Thymus (tissue), 11 donors: Measurements from ENCODE around the gene WDR19. TPM values are rescaled to one million over a fixed set of nuclear protein-coding genes. Genes with fewer than 3 reads are reported as not detected.

ENCODE experiments used
- DNase-seq, 9 donors: peaks; one replicate each; pipeline ENCODE4 v3.0.0-alpha.2; 2013; ENCODE audit warnings: low spot score in 9 of 9, low read depth in 6 of 9, missing footprints in 1 of 9
- H3K27ac ChIP-seq, 2 donors: one replicate each; pipeline ENCODE4 v1.5.1; 2013; ENCODE audit warnings: control low read depth in 1 of 2, low read depth in 1 of 2, low read length in 1 of 2, mild to moderate bottlenecking in 1 of 2, moderate library complexity in 1 of 2
- H3K27me3 ChIP-seq, 2 donors: one replicate each; pipeline ENCODE4 v1.5.1; 2013; ENCODE audit warnings: low read length in 1 of 2; ENCODE audit not compliant: control insufficient read depth in 2 of 2, insufficient read depth in 1 of 2
- H3K36me3 ChIP-seq, 2 donors: one replicate each; pipeline ENCODE4 v1.5.1; 2013; ENCODE audit warnings: low read length in 1 of 2, mild to moderate bottlenecking in 1 of 2, moderate library complexity in 1 of 2; ENCODE audit not compliant: control insufficient read depth in 2 of 2, insufficient read depth in 2 of 2
- H3K4me1 ChIP-seq, 2 donors: one replicate each; pipeline ENCODE4 v1.5.1; 2013; ENCODE audit warnings: low read length in 2 of 2; ENCODE audit not compliant: control insufficient read depth in 2 of 2, insufficient read depth in 2 of 2
- H3K4me3 ChIP-seq, 2 donors: one replicate each; pipeline ENCODE4 v1.5.1; 2013; ENCODE audit warnings: low read length in 2 of 2, control low read depth in 1 of 2, mild to moderate bottlenecking in 1 of 2
- H3K9me3 ChIP-seq, 2 donors: one replicate each; pipeline ENCODE4 v1.5.1; 2013; ENCODE audit warnings: low read length in 1 of 2, mild to moderate bottlenecking in 1 of 2; ENCODE audit not compliant: control insufficient read depth in 2 of 2, insufficient read depth in 1 of 2
- WGBS: extraction: QIAGEN DNeasy Blood & Tissue Kit; methylation state at CpG from one replicate; pipeline ENCODE4 v1.1.7; 2013; 5-methylcytosine and 5-hydroxymethylcytosine counted together
- polyA plus RNA-seq: library from polyadenylated mRNA; stranded (reverse); fragments of 200-250 nt; gene quantifications from one replicate; pipeline ENCODE4 v1.2.3, GENCODE V29; 2013
- total RNA-seq: library from RNA; stranded (reverse); fragments of 120-200 nt; gene quantifications from one replicate; pipeline ENCODE4 v1.2.4, GENCODE V29; 2013
- donor health status: healthy.

WDR19 gene
- total and polyA plus RNA-seq, 2 donors = 19.9 to 84.4 TPM

DNA sequence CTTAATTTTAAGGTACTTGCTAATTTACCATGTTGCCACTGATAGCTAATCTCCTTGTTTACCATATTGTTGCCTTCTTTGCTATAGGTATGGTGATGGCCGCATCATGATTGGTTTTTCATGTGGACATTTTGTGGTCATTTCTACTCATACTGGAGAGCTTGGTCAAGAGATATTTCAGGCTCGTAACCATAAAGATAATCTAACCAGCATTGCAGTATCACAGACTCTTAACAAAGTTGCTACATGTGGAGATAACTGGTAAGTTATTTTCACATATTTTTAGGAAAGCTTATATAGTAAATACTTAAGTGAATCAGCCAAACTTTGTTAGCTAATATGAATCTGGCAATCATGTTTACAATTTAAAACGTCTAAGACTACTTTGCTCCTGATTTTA lies 23.1 kb downstream of the WDR19 start:
- DNase-seq = no peak
- H3K36me3 ChIP-seq = peaks cover 4 to 19% of the 10 kb centered on the region in 2 donors
- WGBS = 94% methylated on average over 3 of the region's 3 CpGs

DNA sequence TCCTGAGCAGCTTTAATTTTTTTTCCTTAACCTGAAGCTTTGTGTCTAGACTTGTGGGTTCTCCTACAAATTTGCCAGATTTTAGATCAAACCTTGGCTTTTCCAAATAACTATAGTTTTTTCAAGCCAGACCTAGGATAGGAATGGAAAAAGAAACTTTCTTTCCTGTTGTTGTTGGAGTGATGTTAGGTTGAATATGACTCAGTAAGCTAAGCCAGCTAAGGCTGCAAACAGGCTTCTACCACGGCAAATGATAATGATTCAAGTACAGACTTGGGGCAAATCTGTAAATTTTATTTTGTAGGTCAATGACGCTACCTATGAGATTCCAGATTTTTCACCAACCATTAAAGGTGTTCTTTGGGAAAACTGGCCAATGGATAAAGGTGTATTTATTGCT lies 45.6 kb downstream of the WDR19 start:
- H3K4me1 ChIP-seq = no peaks in the 10 kb centered on the region
- peaks cover 0 to 3% of the 10 kb centered on the region in 2 donors for H3K36me3 ChIP-seq
- no peak overlapping the region for H3K27ac ChIP-seq
- H3K9me3 ChIP-seq = no peaks in the 10 kb centered on the region
- H3K4me3 ChIP-seq = no peak overlapping the region
- no peak for DNase-seq
- no peaks in the 10 kb centered on the region for H3K27me3 ChIP-seq
- WGBS = 96% methylated on average over 2 of the region's 2 CpGs

More for the DNA sequence above, 23.1 kb downstream of the WDR19 start:
- Histone ChIP-seq H3K27me3 (no peaks in the 10 kb centered on the region), H3K4me1 (no peaks in the 10 kb centered on the region), H3K9me3 (no peaks in the 10 kb centered on the region), H3K4me3 (no peak overlapping the region), H3K27ac (no peak overlapping the region)

- no peak overlapping the region for H3K27ac ChIP-seq
- WGBS = 93% methylated on average over 4 of the region's 4 CpGs
- H3K4me1 ChIP-seq = no peaks in the 10 kb centered on the region
- no peak for DNase-seq
- H3K9me3 ChIP-seq = no peaks in the 10 kb centered on the region
- no peak overlapping the region for H3K4me3 ChIP-seq
- no peaks in the 10 kb centered on the region for H3K27me3 ChIP-seq
- peaks cover 0 to 3% of the 10 kb centered on the region in 2 donors for H3K36me3 ChIP-seq
These were observed 46.0 kb downstream of the WDR19 start for GRCh38 chr4:39228377-39228776.

DNA sequence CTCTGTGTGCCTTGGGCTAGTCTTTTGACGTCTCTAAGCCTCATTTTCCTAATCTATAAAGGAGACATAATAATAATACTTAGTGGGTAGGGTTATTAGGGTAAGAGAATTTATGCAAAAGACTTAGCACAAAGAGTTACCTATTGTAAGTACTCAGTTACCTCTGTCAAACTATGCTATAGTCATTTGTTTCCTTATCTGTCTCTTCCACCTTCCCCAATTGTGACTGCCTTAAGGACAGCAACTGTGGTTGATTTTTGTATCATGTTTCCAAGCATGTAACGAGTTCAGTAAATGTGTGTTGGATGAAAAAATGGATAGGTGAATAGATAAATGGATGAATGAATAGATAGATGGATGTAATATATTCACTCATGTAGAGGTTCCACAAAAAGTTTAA lies 48.1 kb downstream of the WDR19 start:
- 97% methylated on average over 2 of the region's 2 CpGs for WGBS
- H3K27me3 ChIP-seq = no peaks in the 10 kb centered on the region
- H3K4me3 ChIP-seq = no peak overlapping the region
- no peaks in the 10 kb centered on the region for H3K9me3 ChIP-seq
- H3K4me1 ChIP-seq = no peaks in the 10 kb centered on the region
- H3K36me3 ChIP-seq = peaks cover 3% of the 10 kb centered on the region in 2 donors
- no peak for DNase-seq
- no peak overlapping the region for H3K27ac ChIP-seq

DNA sequence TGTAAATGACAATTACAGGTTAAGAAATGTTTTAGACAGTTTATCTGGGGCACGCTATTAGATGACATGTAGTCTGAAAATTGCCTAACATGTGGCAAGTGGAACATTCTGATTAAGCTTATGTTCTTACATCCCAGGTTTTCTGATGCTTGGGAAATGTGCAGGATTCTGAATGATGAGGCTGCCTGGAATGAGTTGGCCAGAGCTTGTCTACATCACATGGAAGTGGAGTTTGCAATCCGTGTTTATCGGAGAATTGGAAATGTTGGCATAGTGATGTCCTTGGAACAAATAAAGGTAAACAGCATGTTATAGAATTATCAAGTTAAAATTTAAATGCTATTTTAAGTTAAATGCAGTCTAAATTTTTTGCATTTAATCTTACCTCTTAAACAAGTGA lies 49.3 kb downstream of the WDR19 start:
- H3K4me1 ChIP-seq = no peaks in the 10 kb centered on the region
- WGBS = 98% methylated on average over 3 of the region's 3 CpGs
- no peak overlapping the region for H3K4me3 ChIP-seq
- H3K36me3 ChIP-seq = peaks cover 3% of the 10 kb centered on the region in 2 donors
- H3K27me3 ChIP-seq = no peaks in the 10 kb centered on the region
- H3K9me3 ChIP-seq = no peaks in the 10 kb centered on the region
- no peak for DNase-seq
- H3K27ac ChIP-seq = no peak overlapping the region

DNA sequence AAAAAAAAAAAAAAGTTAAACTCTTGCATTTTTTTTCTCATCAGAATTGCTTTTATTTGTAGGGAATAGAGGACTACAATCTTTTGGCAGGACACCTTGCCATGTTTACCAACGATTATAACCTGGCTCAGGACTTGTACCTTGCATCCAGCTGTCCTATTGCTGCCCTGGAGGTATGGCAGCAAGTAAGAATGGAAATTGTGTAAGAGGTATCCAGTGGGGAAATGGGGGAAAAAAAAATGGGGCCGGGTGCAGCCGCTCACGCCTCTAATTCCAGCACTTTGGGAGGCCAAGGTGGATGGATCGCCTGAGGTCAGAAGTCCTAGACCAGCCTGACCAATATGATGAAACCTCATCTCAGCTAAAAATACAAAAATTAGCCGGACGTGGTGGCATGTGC lies 49.8 kb downstream of the WDR19 start:
- H3K36me3 ChIP-seq = peaks cover 3% of the 10 kb centered on the region in 2 donors
- 97% methylated on average over 7 of the region's 7 CpGs for WGBS

DNA sequence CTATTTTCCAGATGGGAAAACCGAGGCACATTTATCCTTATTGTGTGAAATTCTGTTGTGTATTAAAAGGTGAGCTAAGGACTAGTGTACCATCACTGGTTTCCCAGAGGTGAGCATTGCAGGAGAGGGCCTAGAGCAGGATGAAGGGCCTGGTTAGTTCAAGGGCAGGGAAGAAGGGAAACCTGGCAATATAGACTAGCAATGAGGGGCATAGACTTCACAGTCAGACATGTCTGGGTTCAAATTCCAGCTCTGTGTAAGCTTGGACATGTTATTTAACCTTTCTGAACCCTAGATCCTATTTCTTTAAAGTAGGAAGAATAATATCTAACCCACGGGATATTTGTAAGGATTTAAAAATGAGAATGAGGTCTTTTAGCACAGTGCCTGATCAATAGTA lies 50.8 kb downstream of the WDR19 start:
- Histone ChIP-seq H3K36me3 (peaks cover 3% of the 10 kb centered on the region in 2 donors), H3K27me3 (no peaks in the 10 kb centered on the region), H3K4me1 (no peaks in the 10 kb centered on the region), H3K27ac (no peak overlapping the region), H3K4me3 (no peak overlapping the region), H3K9me3 (no peaks in the 10 kb centered on the region)
- DNase-seq = no peak
- WGBS = 95% methylated on average over 2 of the region's 2 CpGs

More for the DNA sequence above, 49.8 kb downstream of the WDR19 start:
- Histone ChIP-seq H3K27ac (no peak overlapping the region), H3K27me3 (no peaks in the 10 kb centered on the region), H3K4me1 (no peaks in the 10 kb centered on the region), H3K9me3 (no peaks in the 10 kb centered on the region), H3K4me3 (no peak overlapping the region)
- no peak for DNase-seq

- no peak overlapping the region for H3K27ac ChIP-seq
- no peak overlapping the region for H3K4me3 ChIP-seq
- no peak for DNase-seq
- H3K27me3 ChIP-seq = no peaks in the 10 kb centered on the region
- no peaks in the 10 kb centered on the region for H3K9me3 ChIP-seq
- H3K36me3 ChIP-seq = peaks cover 3% of the 10 kb centered on the region in 2 donors
- WGBS = 98% methylated on average over 1 of the region's 1 CpG
- H3K4me1 ChIP-seq = no peaks in the 10 kb centered on the region
These were observed 51.5 kb downstream of the WDR19 start for GRCh38 chr4:39233783-39234182.

- WGBS = 98% methylated on average over 2 of the region's 2 CpGs
- no peaks in the 10 kb centered on the region for H3K4me1 ChIP-seq
- DNase-seq = no peak
- no peak overlapping the region for H3K4me3 ChIP-seq
- H3K27ac ChIP-seq = no peak overlapping the region
- no peaks in the 10 kb centered on the region for H3K9me3 ChIP-seq
- H3K36me3 ChIP-seq = peaks cover 3% of the 10 kb centered on the region in 2 donors
- H3K27me3 ChIP-seq = no peaks in the 10 kb centered on the region
These were observed 52.7 kb downstream of the WDR19 start for GRCh38 chr4:39235021-39235420.

DNA sequence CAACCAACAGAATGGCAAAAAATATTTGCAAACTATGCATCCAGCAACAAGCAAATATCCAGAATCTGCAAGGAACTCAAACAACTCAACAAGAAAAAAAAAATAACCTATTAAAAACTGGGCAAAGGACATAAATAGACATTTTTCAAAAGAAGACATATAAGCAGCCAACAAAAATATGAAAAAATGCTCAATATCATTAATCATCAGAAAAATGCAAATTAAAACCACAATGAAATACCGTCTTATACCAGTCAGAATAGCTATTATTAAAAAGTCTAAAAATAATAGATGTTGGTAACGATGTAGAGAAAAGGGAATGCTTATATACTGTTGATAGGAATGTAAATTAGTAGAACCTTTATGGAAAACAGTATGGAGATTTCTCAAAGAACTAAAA lies 53.4 kb downstream of the WDR19 start:
- no peaks in the 10 kb centered on the region for H3K9me3 ChIP-seq
- no peaks in the 10 kb centered on the region for H3K4me1 ChIP-seq
- no peak for DNase-seq
- no peaks in the 10 kb centered on the region for H3K27me3 ChIP-seq
- H3K4me3 ChIP-seq = no peak overlapping the region
- 98% methylated on average over 2 of the region's 2 CpGs for WGBS
- no peak overlapping the region for H3K27ac ChIP-seq
- H3K36me3 ChIP-seq = peaks cover 3% of the 10 kb centered on the region in 2 donors
